ENCODE results near the gene STK25. TPM values are rescaled to one million over a fixed set of nuclear protein-coding genes. Genes with fewer than 3 reads are reported as not detected.

STK25 gene
- total and polyA plus RNA-seq, 2 of the 8 experiments (the other 6 are each of a cell fraction or from before 2014, with no cell fraction given): 159 to 546 TPM

DNA sequence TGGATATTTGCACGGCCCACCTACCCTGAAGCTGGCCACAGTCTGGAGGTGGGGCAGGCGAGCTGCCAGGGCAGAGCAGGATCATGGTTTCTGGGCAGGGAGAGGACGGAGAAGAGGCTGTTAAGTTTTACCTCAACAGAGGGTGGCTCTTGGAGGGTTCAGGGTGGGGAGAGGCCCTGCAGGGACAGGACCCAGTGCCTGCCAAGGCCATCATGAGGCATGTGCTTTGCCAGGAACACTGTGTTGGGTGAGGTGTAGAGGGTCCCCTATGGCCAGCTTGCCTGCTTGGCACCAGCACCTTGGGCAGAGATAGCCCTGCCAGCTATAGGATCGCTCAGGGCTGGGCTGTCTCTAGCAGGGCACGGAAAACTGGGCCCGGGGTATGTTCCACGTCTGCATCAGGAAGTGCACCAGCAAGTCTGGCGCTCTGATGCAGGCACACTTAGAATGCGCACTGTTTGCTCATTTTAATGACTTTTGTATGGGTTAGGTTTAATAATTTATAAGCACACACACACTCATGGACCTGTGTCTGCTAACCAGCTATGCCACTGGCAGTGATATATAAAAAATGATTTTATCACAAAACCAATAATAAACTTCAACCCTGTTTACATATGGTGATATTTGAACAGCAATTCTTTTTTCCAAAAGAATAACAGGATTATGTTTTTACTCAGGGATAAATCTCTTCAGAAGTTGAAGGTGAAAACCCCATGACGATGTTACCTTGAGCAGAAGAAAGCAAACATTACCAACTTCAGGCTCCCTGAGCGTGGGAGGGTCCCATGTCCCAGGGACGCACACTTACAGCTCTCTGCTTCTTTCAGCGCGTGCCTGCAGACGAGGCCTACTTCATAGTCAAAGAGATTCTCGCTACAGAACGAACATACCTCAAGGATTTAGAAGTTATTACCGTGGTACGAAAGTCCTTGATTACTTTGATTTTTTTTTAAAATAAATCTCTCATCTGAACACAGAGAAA is 46.4 kb downstream of the STK25 start:
- no peak overlapping the region for H2BK20ac ChIP-seq (ENCODE audit: low read length)
- ChIA-PET CTCF (ENCODE audit: partially characterized antibody) (interaction anchor here (0.7 to 0.9 kb wide), 2 partner anchors 11 to 48 kb away, joined by 3 to 5 read pairs; no protein-coding TSS in a partner anchor), POLR2A (ENCODE audit: partially characterized antibody) (no interaction called here)
- H3K27me3 ChIP-seq (replicated peaks in 1 of 4; ENCODE audit: control insufficient read depth in 3 of 4, extremely low read depth in 1 of 4, insufficient read depth in 3 of 4, low read length in 3 of 4): no peaks in the 10 kb centered on the region; a peak in 1 of 7 replicates
- TF ChIP-seq JUND (IDR thresholded peaks at IDR 0.05; ENCODE audit: low read length): no peak
- no peak for TF ChIP-seq KDM1A (IDR thresholded peaks at IDR 0.05; ENCODE audit: borderline replicate concordance, low read length)
- TF ChIP-seq, protein P1, sequence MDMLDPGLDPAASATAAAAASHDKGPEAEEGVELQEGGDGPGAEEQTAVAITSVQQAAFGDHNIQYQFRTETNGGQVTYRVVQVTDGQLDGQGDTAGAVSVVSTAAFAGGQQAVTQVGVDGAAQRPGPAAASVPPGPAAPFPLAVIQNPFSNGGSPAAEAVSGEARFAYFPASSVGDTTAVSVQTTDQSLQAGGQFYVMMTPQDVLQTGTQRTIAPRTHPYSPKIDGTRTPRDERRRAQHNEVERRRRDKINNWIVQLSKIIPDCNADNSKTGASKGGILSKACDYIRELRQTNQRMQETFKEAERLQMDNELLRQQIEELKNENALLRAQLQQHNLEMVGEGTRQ (IDR thresholded peaks at IDR 0.05; ENCODE audit: low read length): no peak
- no peak overlapping the region for H3K56ac ChIP-seq (replicated peaks; ENCODE audit: insufficient read length, low read depth, low read length)
- no peak overlapping the region for H2AFZ ChIP-seq (ENCODE audit: low read length)
- no peaks in the 10 kb centered on the region for H3K79me1 ChIP-seq (ENCODE audit: low read depth, low read length)
- H3K4me2 ChIP-seq (ENCODE audit: insufficient read depth in 1 of 2, low read depth in 2 of 2, low read length in 2 of 2): no peak overlapping the region
- H4K20me1 ChIP-seq (replicated peaks in 1 of 2; ENCODE audit: control insufficient read depth in 1 of 2, insufficient read depth in 2 of 2, low read length in 2 of 2): peaks cover 0 to 3% of the 10 kb centered on the region in 2 experiments
- no peak overlapping the region for H2BK5ac ChIP-seq (ENCODE audit: low read depth, low read length)
- no peak overlapping the region for H3K23ac ChIP-seq (ENCODE audit: insufficient read length)
- no peak overlapping the region for H3K18ac ChIP-seq (ENCODE audit: extremely low read depth, low read length)
- no peaks in the 10 kb centered on the region; the same call in 1 of the 2 replicates for H3K23me2 ChIP-seq (ENCODE audit: low read depth, low read length)
- no peaks in the 10 kb centered on the region for H3K79me2 ChIP-seq (ENCODE audit: control insufficient read depth in 1 of 2, insufficient read depth in 2 of 2, low read length in 2 of 2)
- DNase-seq (ENCODE audit: low read depth in 1 of 2, low spot score in 2 of 2): no peak
- H2BK15ac ChIP-seq (ENCODE audit: low read length): no peak overlapping the region
- no peak overlapping the region for H3K27ac ChIP-seq (ENCODE audit: low read depth, low read length)
- H3K4me1 ChIP-seq (replicated peaks in 1 of 4; ENCODE audit: control insufficient read depth in 3 of 4, insufficient read depth in 4 of 4, low read length in 3 of 4): no peaks in the 10 kb centered on the region
- H2BK12ac ChIP-seq (ENCODE audit: low read depth, low read length): no peak overlapping the region
- H3K9me3 ChIP-seq (ENCODE audit: insufficient read depth in 2 of 2, low read depth in 1 of 2, low read length in 1 of 2): no peaks in the 10 kb centered on the region
- no peak overlapping the region for H3K9ac ChIP-seq (replicated peaks in 1 of 4; ENCODE audit: extremely low read depth in 1 of 4, low read depth in 3 of 4, low read length in 3 of 4)
- H2BK120ac ChIP-seq (replicated peaks; ENCODE audit: low read depth, low read length): no peak overlapping the region
- no peak overlapping the region for H4K8ac ChIP-seq (ENCODE audit: extremely low read depth, insufficient read depth, low read length)
- H3K14ac ChIP-seq (ENCODE audit: insufficient read length): no peak overlapping the region
- no peaks in the 10 kb centered on the region for H3K36me3 ChIP-seq (ENCODE audit: control insufficient read depth in 2 of 4, insufficient read depth in 4 of 4, low read length in 3 of 4)
- 94% methylated on average over 19 of the region's 19 CpGs; no CpG with 5 or more reads in 1 of the 2 experiments for WGBS, 2 experiments (ENCODE audit: extremely low coverage in 1 of 2, insufficient coverage in 1 of 2, insufficient read length in 1 of 2, insufficient replicate concordance in 2 of 2, low coverage in 1 of 2, low lambda C conversion rate in 2 of 2, missing lambda C conversion rate in 1 of 2)
- H2AK5ac ChIP-seq (ENCODE audit: low read depth, low read length): no peak overlapping the region
- H4K5ac ChIP-seq (ENCODE audit: insufficient read length, low read depth, low read length): no peak overlapping the region
- H3K4ac ChIP-seq (replicated peaks; ENCODE audit: insufficient read length, low read depth, low read length): no peak overlapping the region
- H4K91ac ChIP-seq (replicated peaks; ENCODE audit: insufficient read length, low read length): no peak overlapping the region
- no peak overlapping the region for H3K4me3 ChIP-seq (ENCODE audit: extremely low read depth in 1 of 4, insufficient read depth in 2 of 4, low read depth in 3 of 4, low read length in 4 of 4)
- FAIRE-seq: no peak
